MM.1S (cell line): ENCODE measurements around the gene NTF3.

ENCODE experiments used
- EZH2 ChIP-seq: fragments of 300-600 bp; sonication (generic); optimal IDR thresholded peaks from 2 replicates; pipeline ENCODE3; 2017; ENCODE audit warnings: low read depth, mild to moderate bottlenecking, antibody characterized with exemption, low read length, mixed read lengths
- EZH2phosphoT487 ChIP-seq: fragments of 300-600 bp; sonication (generic); IDR thresholded peaks from 2 replicates; pipeline ENCODE4 v1.6.1; 2018; ENCODE audit warnings: antibody characterized with exemption, low read length
- TF ChIP-seq, protein P1 (sequence below): fragments of 300-600 bp; sonication (generic); IDR thresholded peaks from 2 replicates; pipeline ENCODE4 v1.5.1; 2016; ENCODE audit warnings: antibody characterized with exemption, low read length, mixed read lengths

DNA sequence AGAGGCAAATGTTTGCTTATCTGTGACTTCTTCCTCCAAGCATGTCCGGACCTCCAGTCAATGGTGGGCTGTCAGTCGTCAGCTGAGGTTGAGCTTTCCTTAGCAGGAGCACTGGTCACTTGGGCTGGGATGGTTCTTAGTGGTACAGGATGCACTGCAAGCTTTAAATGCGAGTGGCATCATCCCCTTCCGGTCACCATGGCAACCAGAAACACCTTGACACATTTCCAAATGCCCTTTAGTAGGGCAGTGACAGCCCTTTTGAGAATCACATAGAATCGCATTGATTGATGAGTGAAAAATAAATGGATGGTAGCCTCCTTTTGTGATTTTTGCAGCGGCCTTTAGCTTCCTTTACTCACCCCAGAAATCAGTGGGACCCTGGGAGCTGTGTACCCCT lies 24.1 kb downstream of the NTF3 start:
- TF ChIP-seq, protein P1, sequence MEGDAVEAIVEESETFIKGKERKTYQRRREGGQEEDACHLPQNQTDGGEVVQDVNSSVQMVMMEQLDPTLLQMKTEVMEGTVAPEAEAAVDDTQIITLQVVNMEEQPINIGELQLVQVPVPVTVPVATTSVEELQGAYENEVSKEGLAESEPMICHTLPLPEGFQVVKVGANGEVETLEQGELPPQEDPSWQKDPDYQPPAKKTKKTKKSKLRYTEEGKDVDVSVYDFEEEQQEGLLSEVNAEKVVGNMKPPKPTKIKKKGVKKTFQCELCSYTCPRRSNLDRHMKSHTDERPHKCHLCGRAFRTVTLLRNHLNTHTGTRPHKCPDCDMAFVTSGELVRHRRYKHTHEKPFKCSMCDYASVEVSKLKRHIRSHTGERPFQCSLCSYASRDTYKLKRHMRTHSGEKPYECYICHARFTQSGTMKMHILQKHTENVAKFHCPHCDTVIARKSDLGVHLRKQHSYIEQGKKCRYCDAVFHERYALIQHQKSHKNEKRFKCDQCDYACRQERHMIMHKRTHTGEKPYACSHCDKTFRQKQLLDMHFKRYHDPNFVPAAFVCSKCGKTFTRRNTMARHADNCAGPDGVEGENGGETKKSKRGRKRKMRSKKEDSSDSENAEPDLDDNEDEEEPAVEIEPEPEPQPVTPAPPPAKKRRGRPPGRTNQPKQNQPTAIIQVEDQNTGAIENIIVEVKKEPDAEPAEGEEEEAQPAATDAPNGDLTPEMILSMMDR: no peak
- no peak for TF ChIP-seq EZH2
- TF ChIP-seq EZH2phosphoT487: no peak
